Stimulated activated CD4-positive, alpha-beta T cell treated with anti-CD3 and anti-CD28 coated beads, Interleukin-4, amount 100 ng/mL, for 48 hours (primary cell): Measurements from ENCODE around the gene ETHE1.
A peak's percentile ranks its signal among the peaks of the same experiment; 100 is the strongest.
"Not testable (repeated sequence)": the region's sequence is repeated elsewhere in the genome, so short reads cannot be mapped to it uniquely, and the experiment has no call there.

ENCODE experiments used
- DNase-seq, 2 donors: peaks; one replicate each; pipeline ENCODE4 v3.0.0-alpha.2; 2020; ENCODE audit warnings: low read depth in 2 of 2

The ETHE1 gene

GRCh38 chr19:43523696-43524095 is 3.3 kb downstream of the ETHE1 start:
- not testable (repeated sequence) for DNase-seq

- DNase-seq, result no peak
Measured at GRCh38 chr19:43522929-43523328, 4.1 kb downstream of the ETHE1 start.

GRCh38 chr19:43519436-43520088 is 7.4 kb downstream of the ETHE1 start:
- DNase-seq, result peak; percentile 76 to 80

GRCh38 chr19:43518051-43518450 is 8.9 kb downstream of the ETHE1 start:
- no peak for DNase-seq

GRCh38 chr19:43512399-43512798 is 14.6 kb downstream of the ETHE1 start:
- DNase-seq, result not testable (repeated sequence)

GRCh38 chr19:43511324-43511723 is 15.7 kb downstream of the ETHE1 start:
- DNase-seq, result no peak

- no peak for DNase-seq
Measured at GRCh38 chr19:43510713-43511112, 16.3 kb downstream of the ETHE1 start.

GRCh38 chr19:43507880-43508279 is 19.1 kb downstream of the ETHE1 start:
- DNase-seq, result no peak

- DNase-seq, result no peak
Measured at GRCh38 chr19:43506629-43507028, 20.4 kb downstream of the ETHE1 start.

- no peak for DNase-seq
Measured at GRCh38 chr19:43505941-43506340, 21.1 kb downstream of the ETHE1 start.

- DNase-seq, result no peak
Measured at GRCh38 chr19:43505186-43505456, 21.9 kb downstream of the ETHE1 start.

- peak in 1 of 2 donors; percentile 40 for DNase-seq
Measured at GRCh38 chr19:43504426-43505185, 22.4 kb downstream of the ETHE1 start, which contains the start of gene PHLDB3. Gene PHLDB3, minus strand, starts transcription at chr19:43504746. Its CDS starts 628 bp downstream, at chr19:43504118.

- DNase-seq, result peak; percentile 100
Measured at GRCh38 chr19:43503501-43504425, 23.2 kb downstream of the ETHE1 start.

GRCh38 chr19:43502419-43502976 is 24.5 kb downstream of the ETHE1 start:
- no peak for DNase-seq

- no peak for DNase-seq
Measured at GRCh38 chr19:43501661-43502418, 25.2 kb downstream of the ETHE1 start.

GRCh38 chr19:43499042-43499441 is 28.0 kb downstream of the ETHE1 start:
- DNase-seq, result no peak

GRCh38 chr19:43498233-43498842 is 28.7 kb downstream of the ETHE1 start:
- no peak for DNase-seq

- no peak for DNase-seq
Measured at GRCh38 chr19:43496960-43497359, 30.0 kb downstream of the ETHE1 start.

- no peak for DNase-seq
Measured at GRCh38 chr19:43495082-43495481, 31.9 kb downstream of the ETHE1 start.

- no peak for DNase-seq
Measured at GRCh38 chr19:43490759-43491158, 36.2 kb downstream of the ETHE1 start.
